SU-DHL-6 (cell line): Measurements from ENCODE around the gene ARMH3.

Experiments used
- H2AFZ ChIP-seq: fragments of 200-600 bp; sonication (generic); 2 replicates; pipeline ENCODE4 v1.6.1; 2014; ENCODE audit warnings: low read depth, mild to moderate bottlenecking, moderate library complexity, mixed read lengths, antibody characterized with exemption, low read length; ENCODE audit not compliant: severe bottlenecking
- H3F3A ChIP-seq: fragments of 200-600 bp; shearing (Covaris generic); 2 replicates; pipeline ENCODE4 v1.6.0; 2016; ENCODE audit warnings: antibody characterized with exemption, mild to moderate bottlenecking; ENCODE audit not compliant: insufficient read depth
- H3K27ac ChIP-seq: fragments of 200-600 bp; sonication (generic); 2 replicates; pipeline ENCODE4 v1.5.1; 2016; ENCODE audit warnings: low read depth, mild to moderate bottlenecking, low read length, moderate library complexity, mixed read lengths
- H3K27me3 ChIP-seq: fragments of 200-600 bp; sonication (generic), shearing (Covaris generic); 2 replicates; pipeline ENCODE4 v1.6.0; 2014; ENCODE audit warnings: mild to moderate bottlenecking, low read length
- H3K36me3 ChIP-seq: fragments of 200-600 bp; sonication (generic); 2 replicates; pipeline ENCODE4 v1.6.1; 2014; ENCODE audit warnings: mild to moderate bottlenecking, low read length, mixed read lengths
- H3K4me2 ChIP-seq: fragments of 300-600, 200-600 bp; shearing (Covaris generic), sonication (generic); 2 replicates; pipeline ENCODE4 v1.6.0; 2014; ENCODE audit warnings: low read length, low read depth, mild to moderate bottlenecking; ENCODE audit not compliant: poor library complexity, severe bottlenecking
- H3K4me3 ChIP-seq: fragments of 200-600 bp; sonication (generic); 2 replicates; pipeline ENCODE4 v1.5.1; 2014; ENCODE audit warnings: antibody characterized with exemption, low read length, mild to moderate bottlenecking, mixed read lengths; ENCODE audit not compliant: insufficient read depth, poor library complexity, severe bottlenecking
- H3K79me2 ChIP-seq: fragments of 200-600 bp; sonication (generic); 2 replicates; pipeline ENCODE4 v1.6.1; 2014; ENCODE audit warnings: mild to moderate bottlenecking, low read length, moderate library complexity; ENCODE audit not compliant: insufficient read depth
- H3K9ac ChIP-seq: fragments of 200-600 bp; sonication (generic); 2 replicates; pipeline ENCODE4 v1.7.0; 2014; ENCODE audit warnings: mild to moderate bottlenecking, low read length
- H3K9me2 ChIP-seq: fragments of 200-600 bp; sonication (generic); replicated peaks from 2 replicates; pipeline ENCODE4 v1.6.1; 2014; ENCODE audit warnings: low read length; ENCODE audit not compliant: insufficient read depth
- H3K9me3 ChIP-seq: fragments of 200-600 bp; sonication (generic); 2 replicates; pipeline ENCODE4 v1.6.1; 2014; ENCODE audit warnings: low read length, mixed read lengths; ENCODE audit not compliant: insufficient read depth
- H4K20me1 ChIP-seq: fragments of 200-600 bp; sonication (generic); 2 replicates; pipeline ENCODE4 v1.6.1; 2014; ENCODE audit warnings: low read depth, mild to moderate bottlenecking, antibody characterized with exemption, low read length, moderate library complexity, mixed read lengths
- CTCF ChIP-seq: fragments of 200-600 bp; sonication (generic); IDR thresholded peaks from one replicate; pipeline ENCODE4 v1.5.1; 2017; ENCODE audit warnings: antibody characterized with exemption, mild to moderate bottlenecking, low read length, moderate library complexity; ENCODE audit not compliant: insufficient read depth, poor library complexity, severe bottlenecking
- EZH2phosphoT487 ChIP-seq: fragments of 200-600 bp; sonication (generic), shearing (Covaris generic); conservative IDR thresholded peaks from 2 replicates; pipeline ENCODE4 v1.6.1; 2018; ENCODE audit warnings: mild to moderate bottlenecking, antibody characterized with exemption, low read length, moderate library complexity, mixed read lengths

ARMH3 gene

GRCh38 chr10:101832325-101832771, 223.6 kb downstream of the ARMH3 start:
- Histone ChIP-seq H3K9ac (no peak overlapping the region), H3K4me2 (no peak overlapping the region)

GRCh38 chr10:101831169-101831811, 224.7 kb downstream of the ARMH3 start:
- H3K4me3 ChIP-seq, result no peak overlapping the region
- no peaks in the 10 kb centered on the region for H4K20me1 ChIP-seq
- H3K9ac ChIP-seq, result peak overlapping the region; percentile 37
- no peaks in the 10 kb centered on the region for H3K79me2 ChIP-seq
- peak overlapping the region; percentile 90 for H3K4me2 ChIP-seq
- H3K9me3 ChIP-seq, result no peaks in the 10 kb centered on the region
- peak overlapping the region; percentile 89 for H3K27ac ChIP-seq
- H2AFZ ChIP-seq, result peak overlapping the region; percentile 69
- H3K36me3 ChIP-seq, result no peaks in the 10 kb centered on the region
- peaks cover 6% of the 10 kb centered on the region for H3F3A ChIP-seq
- H3K9me2 ChIP-seq, result no peaks in the 10 kb centered on the region
- H3K27me3 ChIP-seq, result no peaks in the 10 kb centered on the region
- TF ChIP-seq EZH2phosphoT487 (no peak), CTCF (no peak)

More at GRCh38 chr10:101832325-101832771, 223.6 kb downstream of the ARMH3 start:
- no peak overlapping the region for H2AFZ ChIP-seq
- no peaks in the 10 kb centered on the region for H3K79me2 ChIP-seq
- H3K9me3 ChIP-seq, result no peaks in the 10 kb centered on the region
- H3K27me3 ChIP-seq, result no peaks in the 10 kb centered on the region
- H3K4me3 ChIP-seq, result no peak overlapping the region
- no peaks in the 10 kb centered on the region for H3K36me3 ChIP-seq
- TF ChIP-seq CTCF (no peak), EZH2phosphoT487 (no peak)
- H3K9me2 ChIP-seq, result no peaks in the 10 kb centered on the region
- H3F3A ChIP-seq, result peaks cover 6% of the 10 kb centered on the region
- H4K20me1 ChIP-seq, result no peaks in the 10 kb centered on the region
- no peak overlapping the region for H3K27ac ChIP-seq

DNA sequence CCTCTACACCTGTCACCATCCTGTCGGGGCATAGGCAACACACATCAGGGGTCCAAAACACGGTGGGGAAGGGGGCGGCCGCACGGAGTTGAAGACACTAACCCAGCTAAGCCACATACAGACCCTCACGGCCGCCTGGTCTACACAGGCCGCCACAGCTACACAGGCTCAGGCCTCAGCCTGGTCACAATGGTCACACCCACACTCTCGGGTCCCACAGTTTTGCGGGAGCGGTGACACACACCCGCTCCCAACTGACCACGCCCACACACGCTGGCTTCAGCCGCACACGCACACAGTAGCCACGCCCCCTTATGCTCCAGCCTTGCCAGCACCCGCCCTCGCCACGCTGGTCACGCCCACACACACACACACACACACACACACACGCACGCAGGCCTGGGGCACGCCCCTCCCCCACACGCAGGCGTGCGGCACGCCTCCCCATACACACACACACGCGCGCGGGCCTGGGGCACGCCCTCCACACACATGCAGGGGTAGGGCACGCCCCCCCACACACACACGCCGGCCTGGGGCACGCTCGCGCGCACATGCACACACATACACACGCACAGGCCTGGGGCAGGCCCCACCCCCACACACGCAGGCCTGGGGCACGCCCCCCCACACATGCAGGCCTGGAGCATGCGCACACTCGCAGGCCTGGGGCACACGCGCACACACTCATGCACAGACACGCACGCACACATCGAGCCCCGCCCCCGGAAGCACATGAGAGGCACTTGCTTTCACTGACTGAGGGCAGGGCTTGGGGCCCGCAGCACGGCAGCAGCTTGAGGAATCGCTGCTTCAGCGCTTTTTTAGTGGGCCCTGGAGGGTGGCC, 225.4 kb downstream of the ARMH3 start:
- no peaks in the 10 kb centered on the region for H3K9me3 ChIP-seq
- peak overlapping the region; percentile 37 for H3K9ac ChIP-seq
- peak overlapping the region; percentile 22 for H3K4me3 ChIP-seq
- peak overlapping the region; percentile 89 for H3K27ac ChIP-seq
- no peaks in the 10 kb centered on the region for H3K79me2 ChIP-seq
- H3K27me3 ChIP-seq, result no peaks in the 10 kb centered on the region
- peak overlapping the region; percentile 69 for H2AFZ ChIP-seq
- H3K9me2 ChIP-seq, result no peaks in the 10 kb centered on the region
- no peaks in the 10 kb centered on the region for H4K20me1 ChIP-seq
- TF ChIP-seq EZH2phosphoT487 (no peak), CTCF (no peak)
- H3K4me2 ChIP-seq, result peak overlapping the region; percentile 90
- no peaks in the 10 kb centered on the region for H3K36me3 ChIP-seq
- H3F3A ChIP-seq, result peaks cover 6% of the 10 kb centered on the region
